ENCODE measurements around the gene SLC5A11.

The SLC5A11 gene

DNA sequence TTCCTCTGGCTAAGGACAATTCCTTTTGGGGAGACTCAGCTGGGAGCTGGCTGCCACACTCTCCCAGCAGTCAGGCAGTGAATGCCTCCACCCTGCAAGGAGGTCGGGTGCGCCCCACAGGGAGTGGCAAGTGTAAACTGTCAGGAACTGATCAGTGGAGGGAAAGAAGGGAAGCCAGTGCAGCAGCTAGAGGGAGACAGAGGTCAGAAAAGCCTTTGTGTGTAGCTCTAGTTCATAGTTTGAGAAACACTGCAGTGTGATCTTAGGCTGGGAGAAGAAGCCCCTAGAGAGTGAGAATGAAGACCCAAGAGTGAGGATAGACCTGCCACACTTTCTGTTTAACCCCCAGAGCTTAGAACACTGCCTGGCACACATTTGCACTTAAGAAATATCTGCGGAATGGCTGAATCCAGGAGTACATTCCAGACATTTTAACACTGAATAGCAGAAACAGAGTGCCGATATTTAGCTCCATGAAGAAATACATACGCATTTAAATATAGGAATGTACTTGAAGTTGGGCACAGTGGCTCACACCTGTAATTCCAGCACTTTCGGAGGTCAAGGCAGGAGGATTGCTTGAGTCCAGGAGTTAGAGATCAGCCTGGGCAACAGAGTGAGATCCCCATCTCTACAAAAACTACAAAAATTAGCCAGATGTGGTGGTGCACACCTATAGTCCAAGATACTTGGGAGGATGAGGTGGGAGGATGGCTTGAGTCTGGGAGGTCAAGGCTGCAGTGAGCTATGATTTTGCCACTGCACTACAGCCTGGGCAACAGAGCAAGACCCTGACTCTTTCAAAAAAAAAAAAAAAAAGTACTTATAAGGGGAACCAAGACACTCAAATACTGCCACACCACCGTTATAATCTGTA lies 11.1 kb upstream of the SLC5A11 start:
- in situ Hi-C loops (cut with HindIII; ENCODE audit: low sequenced_read_pairs): no loop called here

DNA sequence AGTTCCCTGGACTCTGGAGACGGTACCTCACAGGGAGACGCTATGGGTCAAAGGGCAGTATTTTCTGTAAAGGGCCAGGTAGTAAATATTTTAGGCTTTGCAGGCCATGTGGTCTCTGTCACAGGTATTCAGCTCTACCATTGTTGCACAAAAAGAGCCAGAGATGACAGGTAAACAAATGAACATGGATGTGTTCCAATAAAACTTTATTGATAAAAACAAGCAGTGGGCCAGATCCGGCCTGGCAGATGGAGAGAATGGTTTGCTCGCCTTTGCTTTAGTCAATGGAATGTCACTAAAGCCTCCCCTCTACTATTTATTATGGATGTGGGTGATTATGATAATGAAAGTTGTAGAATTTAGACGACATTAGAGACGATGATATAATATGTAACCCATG lies 8.9 kb upstream of the SLC5A11 start:
- in situ Hi-C loops (cut with HindIII; ENCODE audit: low sequenced_read_pairs): no loop called here

DNA sequence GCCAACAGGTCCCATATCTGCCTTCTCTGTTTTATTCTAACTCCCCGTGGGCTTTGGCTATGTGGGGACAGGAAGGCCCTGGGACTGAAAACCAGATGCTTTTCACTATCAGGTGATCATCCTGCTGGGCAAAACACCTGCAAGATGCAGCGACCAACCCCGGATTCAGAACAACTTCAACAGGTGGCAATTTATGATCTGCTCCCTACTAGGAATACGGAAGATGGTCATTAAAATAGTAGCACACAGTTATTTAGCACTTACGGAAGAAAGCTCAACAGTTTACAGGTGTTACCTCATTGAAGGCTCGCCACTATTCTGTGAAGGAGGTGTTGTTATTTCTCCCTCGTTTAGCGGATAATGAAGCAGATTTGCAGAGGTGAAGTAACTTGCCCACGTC lies 7.8 kb upstream of the SLC5A11 start:
- in situ Hi-C loops (cut with HindIII; ENCODE audit: low sequenced_read_pairs): no loop called here

GRCh38 chr16:24838554-24839266 lies 7.1 kb upstream of the SLC5A11 start:
- in situ Hi-C loops (cut with HindIII; ENCODE audit: low sequenced_read_pairs): no loop called here

DNA sequence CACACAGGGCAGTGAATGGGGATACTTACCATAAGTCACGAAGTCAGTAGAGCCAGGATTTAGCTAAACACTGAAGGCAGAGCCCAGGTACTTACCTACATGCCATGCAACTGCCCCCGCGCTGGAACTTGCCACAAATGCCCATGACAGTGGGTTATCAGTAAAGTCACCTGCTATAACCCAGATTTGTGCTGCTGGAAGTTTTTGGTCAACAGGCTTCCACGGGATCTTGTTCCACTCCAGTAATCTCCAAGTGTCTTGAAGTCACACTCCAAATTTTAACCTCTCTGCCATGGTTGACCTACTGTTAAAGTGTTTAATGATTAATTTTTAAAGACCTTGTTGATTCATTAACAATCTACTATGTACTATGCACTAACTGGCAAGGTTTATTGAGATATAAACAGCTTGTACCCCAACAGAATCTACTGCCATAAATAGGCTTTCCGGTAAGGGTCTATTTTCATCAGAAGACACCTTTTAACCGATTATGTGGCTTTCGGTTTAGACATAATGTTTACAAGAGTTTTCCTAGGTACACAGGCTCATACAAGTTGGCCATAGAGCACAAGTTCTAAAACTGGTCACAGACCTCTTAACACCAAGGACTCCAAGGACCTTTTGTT lies 6.3 kb upstream of the SLC5A11 start:
- in situ Hi-C loops (cut with HindIII; ENCODE audit: low sequenced_read_pairs): no loop called here

- in situ Hi-C loops (cut with HindIII; ENCODE audit: low sequenced_read_pairs): no loop called here
Measured at GRCh38 chr16:24841291-24841690, 4.5 kb upstream of the SLC5A11 start.

DNA sequence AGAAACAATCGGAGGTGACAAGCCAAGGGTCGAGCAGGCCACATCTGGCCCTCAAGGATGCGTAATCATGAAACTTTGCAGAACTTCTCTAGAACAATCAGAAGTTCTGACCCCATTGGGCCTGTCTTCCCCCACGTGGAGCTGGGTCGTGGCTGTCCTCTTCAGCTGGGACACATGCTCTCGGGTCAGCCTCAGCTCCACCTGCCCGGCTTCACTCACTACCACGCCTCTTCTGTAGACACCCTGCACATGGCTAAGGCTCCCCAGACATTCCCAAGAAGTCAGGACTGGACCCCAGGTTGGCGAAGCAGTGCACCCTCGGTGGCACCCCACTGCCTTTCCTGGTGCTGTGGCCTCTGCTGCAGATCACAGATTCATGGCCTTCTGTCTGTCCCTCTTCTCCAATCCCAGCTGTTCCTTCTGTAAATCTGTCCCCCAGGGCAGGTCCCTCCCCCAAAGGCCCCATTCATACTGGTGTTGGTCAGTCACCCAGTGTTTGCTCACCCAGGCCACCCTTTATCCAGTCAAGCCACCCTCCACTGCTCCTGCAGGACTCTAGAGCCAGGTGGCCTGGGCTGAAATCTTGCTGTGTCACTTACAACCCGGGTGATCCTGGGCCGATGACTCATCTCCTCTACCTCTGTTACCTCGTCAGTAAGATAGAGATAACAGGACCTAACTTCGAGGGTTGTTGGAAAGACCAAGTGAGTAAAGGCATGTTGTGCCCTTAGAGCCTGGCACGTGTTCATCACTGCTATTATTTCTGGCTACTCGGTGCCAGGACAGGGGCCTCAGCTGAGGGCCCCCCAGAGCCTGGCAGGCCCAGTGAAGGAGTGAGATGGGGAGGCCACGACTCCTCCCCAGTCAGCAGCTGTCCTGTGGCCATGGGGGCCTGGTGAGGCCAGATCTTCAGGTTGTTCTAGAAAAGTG lies 1.4 kb upstream of the SLC5A11 start:
- in situ Hi-C loops (cut with HindIII; ENCODE audit: low sequenced_read_pairs): loop anchor here (5.0 kb wide), 1 partner anchor 58 kb away; no protein-coding TSS in a partner anchor

DNA sequence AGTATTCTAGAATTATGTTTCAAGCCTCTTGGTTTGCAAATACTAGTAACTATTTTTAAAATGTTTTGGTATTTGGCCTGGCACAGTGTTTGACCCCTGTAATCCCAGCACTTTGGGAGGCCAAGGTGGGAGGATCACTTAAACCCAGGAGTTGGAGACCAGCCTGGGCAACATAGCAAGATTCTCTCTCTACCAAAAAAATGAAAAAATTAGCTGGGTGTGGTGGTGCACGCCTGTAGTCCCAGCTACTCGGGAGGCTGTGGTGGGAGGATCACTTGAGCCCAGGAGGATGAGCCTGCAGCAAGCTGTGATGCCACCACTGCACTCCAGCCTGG lies 765 bp upstream of the SLC5A11 start:
- in situ Hi-C loops (cut with HindIII; ENCODE audit: low sequenced_read_pairs): loop anchor here (5.0 kb wide), 1 partner anchor 57 kb away; no protein-coding TSS in a partner anchor

- in situ Hi-C loops (cut with HindIII; ENCODE audit: low sequenced_read_pairs): loop anchor here (5.0 kb wide), 1 partner anchor 56 kb away; no protein-coding TSS in a partner anchor
Measured at GRCh38 chr16:24846548-24847357, 990 bp downstream of the SLC5A11 start.

DNA sequence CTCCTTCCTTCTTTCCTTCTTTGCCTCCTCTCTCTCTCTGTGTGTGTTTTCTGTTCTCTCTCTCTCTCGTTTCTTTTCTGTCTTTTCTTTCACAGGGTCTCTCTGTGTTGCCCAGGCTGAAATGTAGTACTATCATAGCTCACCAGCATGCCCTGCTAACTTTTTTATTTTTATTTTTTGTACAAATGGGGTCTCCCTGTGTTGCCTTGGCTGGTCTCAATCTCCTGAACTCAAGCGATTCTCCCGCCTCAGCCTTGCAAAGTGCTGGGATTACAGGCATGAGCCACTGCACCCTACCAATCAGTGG lies 1.5 kb downstream of the SLC5A11 start:
- in situ Hi-C loops (cut with HindIII; ENCODE audit: low sequenced_read_pairs): loop anchor here (5.0 kb wide), 1 partner anchor 55 kb away; no protein-coding TSS in a partner anchor

- in situ Hi-C loops (cut with HindIII; ENCODE audit: low sequenced_read_pairs): loop anchor here (5.0 kb wide), 1 partner anchor 54 kb away; no protein-coding TSS in a partner anchor
Measured at GRCh38 chr16:24848065-24848464, 2.3 kb downstream of the SLC5A11 start.

DNA sequence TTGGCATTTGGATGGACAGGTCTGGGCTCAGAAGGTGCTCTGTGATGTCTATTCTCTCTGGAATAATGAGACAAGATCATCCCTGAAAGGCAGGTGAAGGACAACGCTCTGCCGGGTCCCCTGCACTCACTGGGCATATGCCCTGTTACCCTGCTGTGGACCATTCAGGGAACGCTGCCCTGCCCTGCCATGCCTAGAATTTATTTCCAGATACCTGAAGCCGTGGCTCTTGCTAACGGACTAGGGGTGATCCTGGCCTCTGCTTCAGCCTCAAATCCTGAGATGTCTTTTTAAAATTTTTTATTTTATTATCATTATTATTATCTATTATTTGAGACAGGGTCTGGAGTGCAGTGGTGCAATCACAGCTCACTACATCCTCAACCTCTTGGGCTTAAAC lies 3.9 kb downstream of the SLC5A11 start:
- in situ Hi-C loops (cut with HindIII; ENCODE audit: low sequenced_read_pairs): loop anchor here (5.0 kb wide), 1 partner anchor 53 kb away; no protein-coding TSS in a partner anchor

DNA sequence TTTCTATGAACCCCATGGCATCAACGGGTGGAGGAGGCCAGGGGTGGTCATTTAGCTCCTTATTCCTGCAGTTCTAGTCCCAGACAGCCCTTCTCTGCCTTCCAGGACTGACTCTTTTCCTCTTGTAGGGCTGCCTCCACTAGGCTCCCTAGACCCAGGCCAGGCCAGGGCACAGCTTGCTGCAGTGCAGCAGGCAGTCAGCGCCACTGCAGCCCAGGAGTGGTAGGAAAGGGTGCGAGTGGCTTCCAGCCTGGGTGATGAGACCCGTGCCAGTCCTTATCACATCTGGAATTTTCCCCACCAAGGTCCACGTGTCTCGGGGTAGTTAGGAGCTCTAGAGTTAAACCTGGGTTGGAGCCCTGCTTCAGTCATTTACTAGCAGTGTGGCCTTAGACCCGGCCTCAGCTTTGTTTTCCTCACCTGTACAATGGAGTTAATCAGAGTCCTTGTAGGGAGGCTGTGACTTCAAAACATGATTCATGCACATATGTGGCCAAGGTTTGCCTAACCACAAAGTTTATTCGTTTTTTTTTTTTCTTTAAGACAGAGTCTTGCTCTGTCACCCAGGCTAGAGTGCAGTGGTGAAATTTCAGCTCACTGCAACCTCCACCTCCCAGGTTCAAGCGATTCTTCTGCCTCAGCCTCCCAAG lies 4.7 kb downstream of the SLC5A11 start:
- in situ Hi-C loops (cut with HindIII; ENCODE audit: low sequenced_read_pairs): no loop called here

DNA sequence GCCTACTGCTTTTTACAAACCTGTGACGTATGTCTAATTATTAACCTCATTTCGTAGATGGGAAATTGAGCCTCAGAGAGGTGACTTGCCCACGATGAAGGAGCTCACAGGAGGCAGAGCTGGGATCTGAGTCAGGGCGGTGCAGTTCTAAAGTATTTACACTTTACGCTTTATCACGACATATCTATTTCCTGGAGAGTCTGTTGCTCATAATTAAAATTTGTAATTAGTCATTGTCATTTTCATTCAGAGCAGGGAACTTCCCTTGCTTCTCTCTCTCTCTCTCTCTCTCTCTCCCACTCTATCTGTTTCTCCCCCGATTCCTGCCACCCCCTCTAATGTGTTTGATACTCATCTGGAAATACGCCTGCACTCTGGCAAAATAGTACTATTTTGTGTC lies 5.9 kb downstream of the SLC5A11 start:
- in situ Hi-C loops (cut with HindIII; ENCODE audit: low sequenced_read_pairs): no loop called here

- in situ Hi-C loops (cut with HindIII; ENCODE audit: low sequenced_read_pairs): no loop called here
Measured at GRCh38 chr16:24852281-24852721, 6.5 kb downstream of the SLC5A11 start.

GRCh38 chr16:24853169-24853824 lies 7.5 kb downstream of the SLC5A11 start:
- in situ Hi-C loops (cut with HindIII; ENCODE audit: low sequenced_read_pairs): no loop called here

- in situ Hi-C loops (cut with HindIII; ENCODE audit: low sequenced_read_pairs): no loop called here
Measured at GRCh38 chr16:24853830-24854229, 8.1 kb downstream of the SLC5A11 start.

DNA sequence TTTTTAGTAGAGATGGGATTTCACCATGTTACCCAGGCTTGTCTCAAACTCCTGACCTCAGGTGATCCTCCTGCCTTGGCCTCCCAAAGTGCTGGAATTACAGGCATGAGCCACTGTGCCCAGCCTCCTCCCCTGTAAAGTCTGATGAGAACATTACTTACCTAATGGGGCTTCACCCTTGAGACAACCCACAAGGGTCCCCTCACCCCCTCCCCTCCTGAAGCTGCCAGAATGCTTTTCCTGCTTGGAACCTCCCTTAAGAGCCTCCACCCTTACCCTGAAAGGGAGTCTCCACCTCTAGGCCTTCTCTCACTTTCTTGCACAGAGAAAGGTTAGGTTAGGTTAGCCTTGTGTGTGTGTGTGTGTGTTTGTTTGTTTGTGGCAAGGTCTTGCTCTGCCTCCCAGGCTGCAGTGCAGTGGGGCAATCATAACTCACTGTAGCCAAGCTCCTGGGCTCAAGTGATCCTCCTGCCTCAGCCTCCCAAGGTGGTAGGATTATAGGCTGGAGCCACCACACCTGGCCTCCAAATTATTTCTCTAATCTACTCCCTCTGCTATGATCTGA lies 8.9 kb downstream of the SLC5A11 start:
- in situ Hi-C loops (cut with HindIII; ENCODE audit: low sequenced_read_pairs): no loop called here
